Heart right ventricle (tissue), 16 donors: ENCODE results near the gene ATF6B. TPM values are rescaled to one million over a fixed set of nuclear protein-coding genes. Genes with fewer than 3 reads are reported as not detected.

ENCODE experiments used
- ATAC-seq, 8 donors: fragments of 200-7000 bp; cut with Tn5 transposase; one replicate each; pipeline ENCODE4 v1.9.1; 2020; ENCODE audit warnings: mild to moderate bottlenecking in 8 of 8, moderate library complexity in 8 of 8, moderate number of reproducible peaks in 1 of 8
- DNase-seq, 2 donors: peaks; one replicate each; pipeline ENCODE4 v3.0.0-alpha.2; 2020
- H3K27ac ChIP-seq, 10 donors: fragments of 200-600 bp; sonication (generic) in 2 of 10; one replicate each; pipeline versions ENCODE4 v1.5.0 to v1.8.0; 2020 to 2022; ENCODE audit warnings: mild to moderate bottlenecking in 3 of 10
- H3K27me3 ChIP-seq, 7 donors: fragments of 200-600 bp; one replicate each; pipeline ENCODE4 v1.8.0; 2021 to 2022; ENCODE audit warnings: mild to moderate bottlenecking in 2 of 7
- H3K36me3 ChIP-seq, 9 donors: fragments of 200-600 bp; sonication (generic) in 1 of 9; one replicate each; pipeline versions ENCODE4 v1.5.0 to v1.8.0; 2020 to 2022; ENCODE audit warnings: mild to moderate bottlenecking in 2 of 9
- H3K4me1 ChIP-seq, 9 donors: fragments of 200-600 bp; sonication (generic) in 1 of 9; one replicate each; pipeline versions ENCODE4 v1.5.0 to v1.8.0; 2020 to 2022; ENCODE audit warnings: mild to moderate bottlenecking in 4 of 9
- H3K4me3 ChIP-seq, 10 donors: fragments of 200-600 bp; sonication (generic) in 2 of 10; one replicate each; pipeline versions ENCODE4 v1.5.0 to v1.8.0; 2020 to 2022; ENCODE audit warnings: mild to moderate bottlenecking in 7 of 10, moderate library complexity in 2 of 10
- H3K9me3 ChIP-seq, 11 donors: fragments of 200-600 bp in 10 of 11; sonication (generic) in 2 of 11; one replicate each; pipeline versions ENCODE4 v1.5.0 to v1.8.0; 2013 to 2022; ENCODE audit warnings: mild to moderate bottlenecking in 2 of 11, control low read depth in 1 of 11, moderate library complexity in 1 of 11
- CTCF ChIP-seq, 9 donors: fragments of 200-600 bp; sonication (generic) in 2 of 9; IDR thresholded peaks; one replicate each; pipeline versions ENCODE4 v1.5.0 to v1.8.0; 2021 to 2022; ENCODE audit warnings: antibody characterized with exemption in 9 of 9, mild to moderate bottlenecking in 5 of 9, moderate library complexity in 1 of 9
- WGBS, 2 donors: extraction: QIAGEN DNeasy Blood & Tissue Kit; methylation state at CpG; one replicate each; pipeline ENCODE4 v1.1.7; 2013; ENCODE audit warnings: inconsistent platforms in 1 of 2; 5-methylcytosine and 5-hydroxymethylcytosine counted together
- intact Hi-C, 10 donors: fragments of 100-400 bp; cut with DNase I; formaldehyde crosslinking; loops; one replicate each; pipeline versions ENCODE4 v1.11.1 to v1.14.2; 2022
- polyA plus RNA-seq, 2 donors: library from polyadenylated mRNA; stranded (reverse); fragments of 200-250 nt; gene quantifications; one replicate each; pipeline ENCODE4 v1.2.3, GENCODE V29; 2013
- total RNA-seq, 10 donors: library from RNA; stranded (reverse); fragmentation: NEBNext Ultra II Directional in 3 of 10; extraction: Animal tissue kit (Norgen Biotek cat#: 25700) in 3 of 10; gene quantifications; one replicate each; pipeline versions ENCODE4 v1.2.1 to v1.2.4, GENCODE V29; 2021 to 2023
- donor health status: Arrhythmogenic right ventricular cardiomyopathy.
- donor health status: ischemic (EF 13 %, LVEDD 7.1; RV severe dilation, severe dysfunction).
- donor health status: healthy with polysubstance abuse.
- donor health status: DM: no; HTN: yes; CAD: no.
- donor health status: DM: no; HTN: no; CAD: no.
- donor health status: ischemic (EF 25% LVEDD 6.9; RV normal size, moderate dysfunction).
- donor health status: ischemic (EF 25% LVEDD 5.7; RV mildly dilated, moderate dysfunction).
- donor health status: healthy.
- donor health status: DM: yes; HTN: yes; CAD: no.
- donor health status: Ischemic cardiomyopathy.
- donor health status: ischemic (EF 35%, LVEDD 5.7; RV mildly dilated, moderate dysfunction).
- donor health status: nonischemic (EF 11% LVEDD 7.7; RV severe dilation, severe dysfunction).
- donor health status: DM: yes; HTN: yes; CAD: no.
- donor health status: PGD.
- donor health status: ischemic (EF 29% LVEDD 5.4; RV normal size, mild dysfunction).
- donor health status: nonischemic (EF 23%, LVEDD 6.1; RV moderate dilation, normal function).

ATF6B gene
- total and polyA plus RNA-seq, 12 donors: 20.1 to 47.0 (median 29.4) TPM

GRCh38 chr6:32153564-32154513, 25.8 kb upstream of the ATF6B start, which contains the start of gene PPT2:
PPT2 (plus strand) TSS chr6:32154141; CDS start chr6:32154595, 454 bp downstream.
- peaks cover 0 to 37% (median 21%) of the 10 kb centered on the region in 9 donors for H3K36me3 ChIP-seq
- peaks cover 0 to 57% (median 8%) of the 10 kb centered on the region in 7 donors for H3K27me3 ChIP-seq
- peaks cover 6 to 48% (median 30%) of the 10 kb centered on the region in 9 donors for H3K4me1 ChIP-seq
- WGBS, 2 donors: 1% methylated on average over 52 of the region's 52 CpGs
- intact Hi-C loops: loop anchor here in 5 of 10 donors (1.0 to 5.0 kb wide), 4 partner anchors 22 to 37 kb away; partner anchors contain the start of genes AGPAT1 (in 2 of the 5) and FKBPL (in 1 of the 5)
- TF ChIP-seq CTCF (IDR thresholded peaks at IDR 0.05): peak in 5 of 9 donors; percentile 15 to 42 (median 30)
- peak; percentile 90 to 95 for DNase-seq
- H3K4me3 ChIP-seq: peak within 1 kb of the TSS; percentile 58 to 91 (median 80)
- peak within 1 kb of the TSS; percentile 60 to 96 (median 91) for H3K27ac ChIP-seq
- no peaks in the 10 kb centered on the region for H3K9me3 ChIP-seq
- peak; percentile 90 to 96 (median 94) for ATAC-seq

- ATAC-seq (peak; percentile 12 to 43 (median 30)), DNase-seq (peak in 1 of 2 donors; percentile 42)
- peaks cover 0 to 66% (median 8%) of the 10 kb centered on the region in 7 donors for H3K27me3 ChIP-seq
- no peaks in the 10 kb centered on the region for H3K9me3 ChIP-seq
- TF ChIP-seq CTCF (IDR thresholded peaks at IDR 0.05): no peak
- H3K36me3 ChIP-seq: peaks cover 0 to 33% (median 12%) of the 10 kb centered on the region in 9 donors
- intact Hi-C loops: loop anchor here in 3 of 10 donors (1.0 to 5.0 kb wide), 2 partner anchors 23 to 36 kb away; partner anchors contain the start of gene FKBPL (in 1 of the 3)
- H3K27ac ChIP-seq: peak overlapping the region in 9 of 10 donors; percentile 83 to 96 (median 92)
- H3K4me3 ChIP-seq: peak overlapping the region; percentile 58 to 91 (median 80)
- peaks cover 6 to 48% (median 30%) of the 10 kb centered on the region in 9 donors for H3K4me1 ChIP-seq
- 28 to 32% methylated on average over 35 of the region's 35 CpGs for WGBS, 2 donors
These were observed 24.9 kb upstream of the ATF6B start for GRCh38 chr6:32152769-32153563.

- Histone ChIP-seq H3K27me3 (peaks cover 0 to 75% (median 8%) of the 10 kb centered on the region in 7 donors), H3K36me3 (peaks cover 0 to 24% (median 4%) of the 10 kb centered on the region in 9 donors), H3K4me1 (peaks cover 6 to 48% (median 30%) of the 10 kb centered on the region in 9 donors), H3K27ac (peak within 1 kb of the TSS in 9 of 10 donors; percentile 83 to 96 (median 92)), H3K9me3 (no peaks in the 10 kb centered on the region), H3K4me3 (peak within 1 kb of the TSS in 9 of 10 donors; percentile 58 to 91 (median 81))
- intact Hi-C loops: loop anchor here in 2 of 10 donors (5.0 kb wide), 1 partner anchor 35 kb away; no protein-coding TSS in a partner anchor
- WGBS, 2 donors: 17 to 27% methylated on average over 17 to 21 of the region's 24 CpGs
- DNase-seq (no peak), ATAC-seq (no peak)
- no peak for TF ChIP-seq CTCF (IDR thresholded peaks at IDR 0.05)
These were observed 24.1 kb upstream of the ATF6B start, which contains the start of gene PRRT1 for GRCh38 chr6:32151863-32152768. PRRT1 (minus strand) TSS chr6:32151939; CDS start chr6:32151827, 112 bp downstream.
